Nephron (organoid): ENCODE measurements around the gene MSANTD1.

Experiments used
- H3K27ac Mint-ChIP-seq, 3 experiments: 2 replicates each; pipeline ENCODE4 v1.8.0; 2020; ENCODE audit warnings: mixed read lengths in 3 of 3, mild to moderate bottlenecking in 2 of 3, moderate library complexity in 1 of 3
- H3K27me3 Mint-ChIP-seq: 2 replicates; pipeline ENCODE4 v1.8.0; 2021; ENCODE audit warnings: low read depth, mild to moderate bottlenecking, moderate library complexity, mixed read lengths
- H3K36me3 Mint-ChIP-seq: 2 replicates; pipeline ENCODE4 v1.8.0; 2020; ENCODE audit warnings: low read depth, mixed read lengths
- H3K4me1 Mint-ChIP-seq: 2 replicates; pipeline ENCODE4 v1.8.0; 2020; ENCODE audit warnings: mixed read lengths
- H3K4me3 Mint-ChIP-seq, 3 experiments: 2 replicates each; pipeline ENCODE4 v1.8.0; 2020; ENCODE audit warnings: mild to moderate bottlenecking in 3 of 3, mixed read lengths in 3 of 3, moderate library complexity in 2 of 3
- H3K9me3 Mint-ChIP-seq: 2 replicates; pipeline ENCODE4 v1.8.0; 2020; ENCODE audit warnings: mixed read lengths
- TF ChIP-seq, protein P1 (sequence below), 3 experiments: fragments of 200-600 bp; sonication (generic); IDR thresholded peaks; one replicate each; pipeline ENCODE4 v1.5.0; 2021; ENCODE audit warnings: antibody characterized with exemption in 3 of 3; ENCODE audit not compliant: unreplicated experiment in 3 of 3

MSANTD1 gene

DNA sequence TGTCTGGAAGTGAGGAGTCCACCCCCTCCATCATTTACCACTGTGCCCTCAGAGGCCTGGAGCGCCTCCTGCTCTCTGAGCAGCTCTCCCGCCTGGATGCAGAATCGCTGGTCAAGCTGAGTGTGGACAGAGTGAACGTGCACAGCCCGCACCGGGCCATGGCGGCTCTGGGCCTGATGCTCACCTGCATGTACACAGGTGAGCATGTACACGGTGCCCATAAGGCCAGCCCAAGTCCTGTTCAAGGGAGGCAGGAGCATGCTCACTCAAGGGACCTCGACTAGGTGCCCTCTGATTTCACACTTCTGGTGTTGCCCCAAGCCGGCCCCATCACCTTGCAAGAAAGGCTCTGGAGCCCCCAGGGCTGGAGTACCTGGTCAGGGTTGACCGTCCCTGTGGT, 13.4 kb upstream of the MSANTD1 start:
- H3K27ac Mint-ChIP-seq, result no peak overlapping the region

DNA sequence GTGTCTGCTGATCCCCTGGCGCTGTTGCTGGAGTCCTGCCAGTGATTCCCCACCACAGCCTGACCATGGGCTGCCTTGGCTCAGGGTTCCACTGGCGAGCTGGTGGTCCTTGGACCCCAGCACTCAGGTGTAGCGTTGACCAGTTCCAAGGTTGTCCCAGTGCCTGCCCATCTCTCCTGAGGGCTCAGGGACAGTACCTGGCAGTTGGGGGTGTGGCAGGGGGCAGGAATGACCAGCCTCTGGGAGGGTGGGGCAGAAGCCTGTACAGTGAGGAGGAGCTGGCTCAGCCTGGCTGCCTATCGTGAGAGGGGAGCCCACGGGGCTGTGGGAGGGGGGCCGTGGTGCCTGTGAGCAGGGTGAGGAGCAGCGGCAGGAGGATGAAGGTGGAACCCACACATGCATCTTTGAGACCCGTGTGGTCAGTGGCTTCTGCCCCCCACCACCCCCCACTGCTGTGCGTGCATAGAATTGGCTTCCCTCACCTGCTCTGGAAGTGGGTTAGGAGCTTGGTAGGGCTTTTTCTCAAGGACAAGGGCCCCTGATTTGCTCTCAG, 12.6 kb upstream of the MSANTD1 start:
- Mint-ChIP-seq H3K4me3 (no peak overlapping the region), H3K4me1 (peaks cover 14% of the 10 kb centered on the region), H3K9me3 (no peaks in the 10 kb centered on the region), H3K36me3 (peaks cover 40% of the 10 kb centered on the region), H3K27me3 (peaks cover 4% of the 10 kb centered on the region), H3K27ac (no peak overlapping the region)
- TF ChIP-seq, protein P1, sequence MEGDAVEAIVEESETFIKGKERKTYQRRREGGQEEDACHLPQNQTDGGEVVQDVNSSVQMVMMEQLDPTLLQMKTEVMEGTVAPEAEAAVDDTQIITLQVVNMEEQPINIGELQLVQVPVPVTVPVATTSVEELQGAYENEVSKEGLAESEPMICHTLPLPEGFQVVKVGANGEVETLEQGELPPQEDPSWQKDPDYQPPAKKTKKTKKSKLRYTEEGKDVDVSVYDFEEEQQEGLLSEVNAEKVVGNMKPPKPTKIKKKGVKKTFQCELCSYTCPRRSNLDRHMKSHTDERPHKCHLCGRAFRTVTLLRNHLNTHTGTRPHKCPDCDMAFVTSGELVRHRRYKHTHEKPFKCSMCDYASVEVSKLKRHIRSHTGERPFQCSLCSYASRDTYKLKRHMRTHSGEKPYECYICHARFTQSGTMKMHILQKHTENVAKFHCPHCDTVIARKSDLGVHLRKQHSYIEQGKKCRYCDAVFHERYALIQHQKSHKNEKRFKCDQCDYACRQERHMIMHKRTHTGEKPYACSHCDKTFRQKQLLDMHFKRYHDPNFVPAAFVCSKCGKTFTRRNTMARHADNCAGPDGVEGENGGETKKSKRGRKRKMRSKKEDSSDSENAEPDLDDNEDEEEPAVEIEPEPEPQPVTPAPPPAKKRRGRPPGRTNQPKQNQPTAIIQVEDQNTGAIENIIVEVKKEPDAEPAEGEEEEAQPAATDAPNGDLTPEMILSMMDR (IDR thresholded peaks at IDR 0.05; ENCODE audit: unreplicated experiment in 3 of 3), result no peak

More for the DNA sequence above, 13.4 kb upstream of the MSANTD1 start:
- H3K9me3 Mint-ChIP-seq, result no peaks in the 10 kb centered on the region
- peaks cover 37% of the 10 kb centered on the region for H3K36me3 Mint-ChIP-seq
- peaks cover 4% of the 10 kb centered on the region for H3K27me3 Mint-ChIP-seq
- TF ChIP-seq, protein P1 (IDR thresholded peaks at IDR 0.05; ENCODE audit: unreplicated experiment in 3 of 3), result no peak
- peaks cover 6% of the 10 kb centered on the region for H3K4me1 Mint-ChIP-seq
- no peak overlapping the region for H3K4me3 Mint-ChIP-seq

DNA sequence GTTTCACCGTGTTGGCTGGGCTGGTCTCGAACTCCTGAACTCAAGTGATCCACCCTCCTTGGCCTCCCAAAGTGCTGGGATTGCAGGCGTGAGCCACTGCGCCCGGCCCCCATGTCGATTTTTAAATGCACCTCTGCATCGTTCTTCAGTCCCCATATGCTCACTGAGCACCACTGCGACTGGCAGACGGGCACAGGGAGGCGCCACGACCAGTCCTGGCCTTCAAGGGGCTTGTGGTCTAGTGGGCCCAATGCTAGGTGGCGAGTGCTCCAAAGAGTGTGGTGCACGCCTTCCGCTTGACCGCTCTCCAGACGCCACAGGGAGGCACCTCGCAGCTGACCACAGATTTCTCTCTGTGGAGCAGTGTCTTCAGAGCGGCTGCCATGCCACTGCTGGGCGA, 11.7 kb upstream of the MSANTD1 start:
- TF ChIP-seq, protein P1 (IDR thresholded peaks at IDR 0.05; ENCODE audit: unreplicated experiment in 3 of 3), result no peak
- Mint-ChIP-seq H3K36me3 (peaks cover 35% of the 10 kb centered on the region), H3K4me3 (no peak overlapping the region), H3K27me3 (peaks cover 4% of the 10 kb centered on the region), H3K4me1 (peaks cover 23% of the 10 kb centered on the region), H3K27ac (no peak overlapping the region), H3K9me3 (no peaks in the 10 kb centered on the region)

DNA sequence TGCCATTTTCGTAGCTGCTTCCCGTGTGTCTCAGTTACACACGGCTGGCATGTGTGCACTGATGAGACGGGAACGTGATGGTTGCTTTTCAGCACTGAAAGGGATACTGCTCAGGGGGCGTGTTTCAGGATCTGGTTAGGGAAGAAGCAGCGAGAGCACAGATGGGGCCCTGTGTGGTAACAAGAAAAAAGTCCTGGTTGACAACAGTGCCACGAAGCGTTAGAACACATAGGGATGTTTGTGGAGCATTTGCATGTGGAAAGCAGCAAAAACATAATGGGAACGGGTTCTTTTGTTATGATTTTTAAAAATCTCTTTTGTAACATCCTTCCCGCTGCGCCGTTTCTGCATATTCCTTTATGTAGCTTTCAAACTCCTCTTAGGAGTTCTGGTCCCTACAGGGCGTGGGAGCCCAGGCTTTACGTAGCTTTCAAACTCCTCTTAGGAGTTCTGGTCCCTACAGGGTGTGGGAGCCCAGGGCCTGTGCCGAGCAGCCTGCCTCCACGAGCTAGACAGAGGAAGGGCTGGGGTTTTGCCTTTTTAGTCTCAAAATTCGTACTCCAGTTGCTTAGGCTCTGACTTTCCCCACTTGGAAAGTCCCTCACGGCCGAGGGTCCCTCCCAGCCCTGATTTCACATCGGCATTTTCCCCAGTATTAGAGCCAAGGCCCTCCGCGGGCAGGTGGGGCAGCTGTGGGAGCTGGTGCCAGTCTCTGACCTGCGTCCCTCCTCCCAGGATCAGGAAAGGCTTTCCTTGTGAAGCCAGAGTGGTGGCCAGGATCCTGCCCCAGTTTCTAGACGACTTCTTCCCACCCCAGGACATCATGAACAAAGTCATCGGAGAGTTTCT, 11.0 kb upstream of the MSANTD1 start:
- no peak overlapping the region for H3K27ac Mint-ChIP-seq
- H3K4me3 Mint-ChIP-seq, result no peak overlapping the region
- H3K36me3 Mint-ChIP-seq, result peaks cover 35% of the 10 kb centered on the region
- H3K27me3 Mint-ChIP-seq, result peaks cover 4% of the 10 kb centered on the region
- H3K9me3 Mint-ChIP-seq, result no peaks in the 10 kb centered on the region
- TF ChIP-seq, protein P1 (IDR thresholded peaks at IDR 0.05; ENCODE audit: unreplicated experiment in 3 of 3), result no peak
- H3K4me1 Mint-ChIP-seq, result peaks cover 30% of the 10 kb centered on the region

DNA sequence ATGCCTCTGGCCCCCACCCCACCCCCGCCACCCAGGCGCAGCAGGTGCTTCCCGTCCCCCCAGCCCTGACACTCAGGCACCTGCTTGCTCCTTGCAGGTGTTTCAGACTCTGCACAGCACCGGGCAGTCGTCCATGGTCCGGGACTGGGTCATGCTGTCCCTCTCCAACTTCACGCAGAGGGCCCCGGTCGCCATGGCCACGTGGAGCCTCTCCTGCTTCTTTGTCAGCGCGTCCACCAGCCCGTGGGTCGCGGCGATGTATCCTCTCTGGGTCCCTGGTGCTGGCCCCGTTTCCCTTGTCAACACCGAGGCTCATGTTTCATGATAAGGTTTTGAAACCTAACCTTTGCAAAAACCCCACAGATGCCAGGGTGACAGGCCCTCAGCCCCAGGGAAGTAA, 10.2 kb upstream of the MSANTD1 start:
- Mint-ChIP-seq H3K36me3 (peaks cover 34% of the 10 kb centered on the region), H3K27me3 (peaks cover 4% of the 10 kb centered on the region), H3K27ac (no peak overlapping the region), H3K4me3 (no peak overlapping the region), H3K4me1 (peaks cover 38% of the 10 kb centered on the region), H3K9me3 (no peaks in the 10 kb centered on the region)
- TF ChIP-seq, protein P1 (IDR thresholded peaks at IDR 0.05; ENCODE audit: unreplicated experiment in 3 of 3), result no peak
